OCI-LY7 (cell line): ENCODE data around the gene P2RY8.

Experiments used
- CTCF ChIP-seq: fragments of 200-600 bp; sonication (generic); conservative IDR thresholded peaks from 2 replicates; pipeline ENCODE4 v1.5.1; 2014; ENCODE audit warnings: mild to moderate bottlenecking, antibody characterized with exemption, low read length, moderate library complexity, mixed read lengths
- EZH2phosphoT487 ChIP-seq: fragments of 200-600 bp; sonication (generic); IDR thresholded peaks from 2 replicates; pipeline ENCODE4 v1.6.1; 2018; ENCODE audit warnings: low read depth, borderline replicate concordance, mild to moderate bottlenecking, mixed run types, antibody characterized with exemption, low read length, moderate library complexity, mixed read lengths

- no peak for TF ChIP-seq CTCF
- no peak for TF ChIP-seq EZH2phosphoT487
Observed at GRCh38 chrX:1419545-1420355, 117.2 kb downstream of the P2RY8 start.
